Measurements from ENCODE around the gene SMNDC1.
A peak's percentile ranks its signal among the peaks of the same experiment; 100 is the strongest.

SMNDC1 gene

DNA sequence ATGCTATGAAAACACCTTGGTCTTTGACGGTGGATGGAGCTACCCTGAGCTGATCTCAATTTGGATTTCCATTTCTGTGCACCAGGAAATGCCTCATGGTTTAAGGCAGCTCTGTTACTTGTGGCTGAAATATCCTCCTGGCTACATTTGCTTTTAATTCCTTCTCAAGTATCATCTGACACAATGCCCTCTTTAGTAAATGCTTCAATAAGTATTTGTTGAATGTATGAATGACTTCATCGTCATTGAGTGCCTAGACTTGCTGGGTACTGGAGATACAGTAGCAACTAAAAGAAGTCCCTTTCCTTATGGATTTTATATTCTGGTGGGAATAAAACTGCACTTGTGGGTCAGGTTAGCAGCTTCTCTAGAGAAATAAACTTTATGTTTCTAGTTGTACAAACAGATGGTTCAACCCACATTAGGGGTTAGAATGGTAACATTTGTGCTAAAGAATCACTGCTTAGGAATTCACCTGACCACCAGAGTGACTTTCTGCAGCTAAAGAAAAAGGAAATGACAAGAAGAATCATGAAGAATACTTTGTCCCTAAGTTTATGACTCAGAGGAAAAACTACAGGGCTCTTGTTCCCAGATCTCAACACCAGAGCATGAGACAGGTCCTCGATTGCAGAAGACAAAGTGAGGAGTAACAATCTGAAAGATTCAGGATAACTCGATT is 21.8 kb upstream of the SMNDC1 start:
- DNase-seq: no peak

DNA sequence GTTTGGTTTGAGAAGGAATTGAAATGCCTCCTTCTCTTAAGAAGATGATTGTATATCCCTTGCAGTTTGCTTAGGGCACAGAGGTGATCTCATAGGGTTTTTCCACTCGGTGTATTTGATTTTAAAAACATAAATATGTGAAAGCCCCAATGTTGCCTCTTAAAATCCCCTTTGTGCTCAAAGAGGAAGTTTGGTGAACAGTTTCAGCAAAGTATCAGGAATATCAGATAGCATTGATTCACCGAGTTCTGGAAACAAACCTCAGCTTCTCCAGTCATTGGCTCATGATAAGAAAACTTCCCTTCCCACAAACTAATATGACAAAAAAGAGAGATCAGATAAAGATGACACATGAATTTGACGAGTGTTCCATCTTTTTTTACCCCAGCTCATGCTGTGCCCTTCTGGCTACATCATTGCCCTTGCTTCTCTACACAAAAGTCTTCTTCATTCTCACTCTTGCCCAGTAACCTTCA is 20.1 kb upstream of the SMNDC1 start:
- DNase-seq: no peak

DNA sequence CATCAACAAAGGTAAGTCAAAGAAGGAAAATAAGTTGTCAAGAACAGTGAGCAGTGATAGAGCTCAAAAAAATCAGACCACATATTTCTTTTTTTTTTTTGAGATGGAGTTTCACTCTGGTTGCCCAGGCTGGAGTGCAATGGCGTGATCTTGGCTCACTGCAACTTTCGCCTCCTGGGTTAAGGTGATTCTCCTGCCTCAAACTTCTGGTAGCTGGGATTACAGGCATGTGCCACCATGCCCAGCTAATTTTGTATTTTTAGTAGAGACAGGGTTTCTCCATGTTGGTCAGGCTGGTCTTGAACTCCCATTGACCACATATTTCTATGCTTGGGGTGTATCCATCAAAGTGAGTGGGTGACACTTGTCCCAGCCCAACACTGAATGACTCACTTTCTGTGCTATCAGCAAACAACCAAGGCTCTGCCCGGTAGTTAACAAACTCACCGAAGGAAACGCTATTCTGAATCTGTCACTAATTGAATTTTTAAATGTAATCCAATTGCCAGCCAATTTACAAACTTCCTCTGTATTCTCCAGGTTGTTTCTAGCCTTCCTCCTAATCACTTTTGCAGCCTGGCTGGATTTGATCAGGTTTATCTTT is 19.6 kb upstream of the SMNDC1 start:
- no peak for DNase-seq

DNA sequence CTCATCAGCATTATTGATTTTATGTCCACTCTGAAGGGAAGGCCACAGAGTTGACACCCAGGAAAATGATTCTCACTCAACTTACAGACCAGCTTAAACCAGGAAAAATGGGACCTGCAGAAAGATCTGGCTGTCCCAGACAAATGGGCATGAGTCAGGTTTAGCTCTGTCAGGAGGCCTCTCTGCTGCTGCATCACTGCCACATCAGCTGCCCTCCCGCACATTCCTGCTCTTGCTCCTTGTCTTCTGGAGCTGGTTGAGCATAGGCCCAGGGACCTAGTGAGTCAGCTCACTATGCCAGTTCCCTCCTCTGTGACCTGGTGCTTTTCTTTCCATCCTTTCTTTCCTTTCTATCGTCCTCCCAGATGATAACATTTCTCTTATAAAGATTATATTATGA is 18.8 kb upstream of the SMNDC1 start:
- no peak for DNase-seq

DNA sequence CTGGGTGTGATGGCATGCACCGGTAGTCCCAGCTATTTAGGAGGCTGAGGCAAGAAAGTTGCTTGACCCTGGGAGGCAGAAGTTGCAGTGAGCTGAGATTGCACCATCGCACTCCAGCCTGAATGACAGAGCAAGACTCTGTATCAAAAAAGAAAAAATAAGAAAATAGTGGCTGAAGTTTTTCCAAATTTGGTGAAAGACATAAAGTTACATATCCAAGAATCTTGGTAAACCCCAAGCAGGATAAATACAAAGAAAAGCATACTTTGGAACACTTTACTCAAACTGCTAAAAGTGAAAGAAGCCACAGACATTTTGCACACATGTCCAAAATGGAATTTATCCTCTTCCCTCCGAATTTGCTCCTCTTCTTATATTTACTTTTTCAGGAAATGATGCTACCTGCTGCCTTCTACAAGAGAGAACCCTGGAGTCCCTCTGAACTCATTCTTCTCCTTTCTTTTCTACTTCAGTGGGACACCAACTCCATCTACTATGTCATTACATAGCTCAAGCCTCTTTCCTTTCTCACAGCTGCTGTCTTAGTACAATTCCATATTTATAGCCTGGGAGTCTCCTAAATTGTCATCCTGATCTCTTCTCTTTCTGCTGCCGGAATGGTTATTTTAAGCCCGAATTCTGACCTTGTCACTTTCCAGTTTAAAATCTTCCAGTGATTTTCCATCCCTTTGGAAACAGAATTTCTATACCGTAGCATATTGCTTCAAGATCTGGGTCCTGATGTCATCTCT is 17.3 kb upstream of the SMNDC1 start:
- DNase-seq: no peak

DNA sequence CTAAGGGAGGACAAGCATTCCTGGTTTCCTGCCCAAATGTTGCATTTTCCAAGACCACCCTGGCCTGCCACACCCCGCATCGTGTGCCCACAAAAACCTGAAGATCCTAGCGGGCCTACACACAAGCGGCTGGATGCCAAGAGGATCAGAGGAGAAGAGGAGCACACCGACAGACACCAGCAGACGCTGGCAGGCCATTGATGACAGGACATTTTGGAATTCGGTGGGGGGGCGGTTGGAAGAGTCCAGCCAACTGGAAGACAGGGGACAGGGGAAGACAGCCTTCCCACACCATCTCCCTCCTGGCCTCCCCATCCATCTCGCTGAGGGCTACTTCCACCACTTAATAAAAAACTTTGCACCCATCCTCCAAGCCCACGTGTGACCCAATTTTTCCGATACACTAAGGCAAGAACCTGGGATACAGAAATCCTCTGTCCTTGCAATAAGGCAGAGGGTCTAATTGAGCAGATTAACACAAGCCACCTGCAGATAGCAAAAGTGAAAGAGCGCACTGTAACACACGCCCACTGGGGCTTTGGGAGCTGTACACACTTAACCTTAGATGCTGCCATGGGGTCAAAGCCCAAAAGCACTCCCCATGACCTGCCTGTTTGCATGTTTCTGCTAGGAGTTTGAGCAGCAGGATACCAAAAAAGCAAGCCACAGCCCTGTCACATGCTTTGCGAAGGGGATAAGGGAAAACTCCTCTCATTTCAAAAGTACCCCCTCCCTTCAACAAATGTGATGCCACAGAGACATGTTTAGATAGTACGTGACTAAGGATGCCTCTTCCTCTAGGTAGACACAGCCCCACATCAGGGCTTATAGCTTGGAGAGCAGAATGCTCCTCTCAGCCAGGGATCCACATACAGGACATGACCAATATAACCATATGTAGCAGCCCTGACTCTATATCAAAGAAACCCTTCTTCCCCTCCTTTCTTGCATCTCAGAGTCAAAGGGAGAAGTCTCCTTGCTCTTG is 13.4 kb upstream of the SMNDC1 start:
- no peak for DNase-seq

DNA sequence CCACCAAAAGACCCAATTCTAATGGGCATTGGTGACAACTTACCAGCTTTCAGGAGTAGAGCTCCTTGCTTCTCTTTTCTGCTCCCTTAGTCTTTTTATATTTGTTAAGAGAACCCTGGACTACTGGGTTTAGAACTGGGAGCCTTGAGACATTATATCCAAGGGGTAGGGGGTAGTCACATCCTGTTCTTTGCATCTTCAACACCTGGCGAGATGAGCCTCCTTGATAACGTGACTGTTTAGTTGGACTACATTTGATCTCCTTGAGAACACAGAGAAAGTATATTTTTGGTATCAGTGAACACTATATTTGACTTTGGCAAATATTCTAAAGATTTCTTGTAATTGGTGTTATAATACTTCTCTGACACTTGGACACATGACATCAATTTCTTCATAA is 9.0 kb upstream of the SMNDC1 start:
- DNase-seq: no peak

DNA sequence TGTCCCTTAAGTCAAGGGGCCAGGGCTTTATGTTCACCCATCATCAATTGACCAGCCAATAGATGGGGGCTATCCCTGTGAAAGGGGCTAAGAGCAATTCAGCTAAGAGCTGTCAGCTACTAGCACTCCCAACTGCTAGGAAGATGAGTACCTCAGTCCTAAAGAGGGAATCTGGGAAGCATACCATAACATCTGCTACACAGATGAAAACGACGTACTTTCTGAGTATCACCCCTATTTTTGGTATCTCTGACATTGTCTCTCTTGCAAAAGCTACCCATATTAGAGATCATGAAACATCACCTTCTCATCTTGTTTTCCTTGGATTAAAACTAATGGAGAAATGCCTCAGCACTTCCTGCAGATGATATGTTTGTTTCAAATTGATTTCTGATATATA is 7.5 kb upstream of the SMNDC1 start:
- DNase-seq: no peak

DNA sequence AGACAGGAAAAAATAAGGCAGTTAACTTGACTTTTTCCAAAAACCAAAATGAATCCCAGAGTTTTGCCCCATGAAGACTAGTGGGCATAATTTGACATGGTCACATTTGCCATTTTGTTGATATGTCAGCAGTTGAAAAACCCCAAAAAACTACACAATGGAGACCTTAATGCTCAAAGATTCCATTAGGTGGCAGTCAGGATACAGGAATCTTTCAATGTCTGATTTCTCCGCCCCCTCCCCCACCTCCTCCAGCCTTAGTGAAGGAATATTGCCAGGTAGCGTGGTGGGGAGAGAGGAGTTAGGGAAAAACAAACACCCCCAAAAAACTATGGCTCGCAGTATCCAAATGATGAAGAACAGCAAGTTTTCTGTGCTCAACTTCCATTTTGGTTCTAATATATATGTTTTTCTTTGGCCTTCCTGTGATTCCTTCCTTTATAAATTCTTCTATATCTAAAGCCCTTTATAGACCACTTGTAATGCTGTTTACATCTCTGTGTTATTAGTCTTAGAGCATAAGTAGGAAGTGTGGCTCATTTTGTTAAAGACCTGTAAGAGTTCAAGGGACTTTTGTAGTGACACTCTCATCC is 6.7 kb upstream of the SMNDC1 start:
- peak; percentile 42 for DNase-seq

DNA sequence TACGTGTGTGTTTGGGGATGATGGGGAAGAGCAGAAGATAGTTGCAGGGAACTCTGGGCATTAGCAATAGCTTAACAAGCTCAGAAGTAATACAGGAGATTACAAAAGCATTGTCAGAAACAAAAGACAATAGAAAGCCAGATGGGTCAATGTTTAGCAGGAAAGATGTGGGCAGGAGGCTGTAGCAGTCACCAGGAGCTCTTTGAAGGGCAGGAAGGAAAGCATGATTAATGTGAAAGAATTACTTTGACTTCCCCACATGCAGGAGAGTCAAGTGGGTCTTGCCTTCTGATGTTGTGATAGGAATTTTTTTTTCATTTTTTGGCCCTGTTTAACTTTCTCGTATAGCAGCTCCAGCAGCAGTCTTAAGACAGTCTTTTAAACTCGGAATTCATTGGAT is 6.0 kb upstream of the SMNDC1 start:
- no peak for DNase-seq

DNA sequence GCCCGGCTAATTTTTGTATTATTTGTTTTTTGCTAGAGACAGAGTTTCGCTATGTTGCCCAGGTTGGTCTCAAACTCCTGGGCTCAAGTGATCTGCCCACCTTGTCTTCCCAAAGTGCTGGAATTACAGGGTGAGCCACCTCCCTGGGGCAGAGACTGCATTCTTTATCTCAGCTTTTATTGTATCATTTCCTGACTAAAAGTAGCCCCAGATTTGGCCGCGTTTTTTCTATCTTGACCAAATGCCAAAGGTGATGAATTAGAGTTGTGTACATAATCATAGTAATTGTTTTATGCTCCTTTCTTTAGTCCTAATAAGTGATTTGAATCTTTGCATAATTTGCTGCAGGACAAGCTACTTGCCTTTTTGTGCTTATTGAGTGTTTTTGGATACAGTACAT is 3.1 kb upstream of the SMNDC1 start:
- DNase-seq: no peak

DNA sequence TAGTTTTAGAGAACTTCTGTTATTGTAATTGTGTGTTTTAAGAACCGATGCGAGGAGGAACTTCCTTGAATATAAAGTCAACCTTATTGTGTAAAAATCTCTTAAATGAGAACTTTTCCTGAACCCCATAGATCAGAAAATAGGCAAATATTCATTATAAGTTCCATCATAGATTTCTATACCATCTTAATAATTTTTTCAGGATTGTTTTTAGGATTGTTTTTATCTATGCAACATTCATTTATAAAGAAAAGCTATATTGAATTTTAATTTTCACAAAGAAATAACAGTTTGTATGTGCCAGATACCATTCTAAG is 1.7 kb upstream of the SMNDC1 start:
- DNase-seq: no peak

DNA sequence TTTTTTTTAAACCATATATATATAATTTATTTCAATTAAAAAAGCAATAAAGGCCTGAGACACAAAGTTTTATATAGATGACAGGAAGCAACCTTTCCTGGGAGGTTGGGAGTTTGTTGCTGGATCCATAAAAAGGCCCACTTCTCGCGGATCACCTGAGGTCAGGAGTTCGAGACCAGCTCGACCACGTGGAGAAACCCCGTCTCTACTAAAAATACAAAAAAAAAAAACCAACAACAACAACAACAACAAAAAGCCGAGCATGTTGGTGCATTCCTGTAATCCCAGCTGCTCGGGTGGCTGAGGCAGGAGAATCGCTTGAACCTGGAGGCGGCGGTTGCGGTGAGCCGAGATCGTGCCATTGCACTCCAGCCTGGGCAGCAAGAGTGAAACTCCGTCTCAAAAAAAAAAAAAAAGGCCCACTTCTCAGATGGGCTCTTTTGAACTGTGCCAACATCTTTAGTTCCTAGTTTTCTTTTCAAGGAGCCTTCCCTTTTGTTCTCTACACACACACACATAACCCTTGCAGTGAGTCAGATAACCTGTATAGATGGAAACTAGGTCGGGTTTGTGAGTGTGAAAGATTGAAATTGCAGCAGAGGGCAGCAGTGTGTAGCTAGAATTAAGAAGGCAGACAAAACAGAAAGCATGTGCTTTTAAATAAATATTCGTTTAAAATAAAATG is 1.2 kb upstream of the SMNDC1 start:
- DNase-seq: peak; percentile 10

DNA sequence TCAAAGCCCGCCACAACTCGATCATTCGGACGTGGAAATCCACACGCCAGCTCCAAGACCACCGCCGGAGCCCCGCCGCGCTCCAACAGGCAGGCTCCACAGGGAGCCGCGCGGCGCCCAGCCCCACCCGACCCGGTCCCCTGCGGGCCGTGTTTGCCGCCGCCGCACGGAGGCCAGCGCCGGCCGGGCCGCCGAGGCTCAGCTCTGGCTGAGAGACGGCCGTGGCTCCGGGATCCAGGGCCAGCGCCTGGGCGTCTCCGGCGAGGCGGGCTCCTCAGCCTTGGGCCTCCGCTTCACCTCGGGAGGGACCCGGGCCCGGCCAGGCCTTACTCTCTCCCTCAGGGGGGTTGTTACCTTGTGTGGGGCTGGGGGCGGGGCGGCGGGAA is 333 bp downstream of the SMNDC1 start:
- DNase-seq: no peak

DNA sequence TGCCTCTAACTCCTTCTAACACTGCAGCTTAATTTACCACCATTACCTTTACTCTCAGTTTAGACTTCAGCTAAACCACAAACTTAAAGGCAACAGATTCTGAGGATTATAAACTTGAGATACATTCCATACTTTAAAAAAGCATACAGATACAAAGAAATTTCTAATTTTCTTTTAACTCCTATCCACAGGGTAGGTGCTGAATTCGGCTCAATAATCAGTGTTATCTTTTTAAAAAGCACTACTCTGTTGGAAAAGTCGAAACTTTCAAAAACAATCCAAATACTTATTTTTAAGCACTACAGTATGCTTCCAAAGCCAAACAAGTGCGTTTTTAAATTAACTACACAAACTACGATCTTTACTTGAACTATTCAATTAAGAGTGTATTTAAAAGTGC is 1.0 kb downstream of the SMNDC1 start:
- no peak for DNase-seq

DNA sequence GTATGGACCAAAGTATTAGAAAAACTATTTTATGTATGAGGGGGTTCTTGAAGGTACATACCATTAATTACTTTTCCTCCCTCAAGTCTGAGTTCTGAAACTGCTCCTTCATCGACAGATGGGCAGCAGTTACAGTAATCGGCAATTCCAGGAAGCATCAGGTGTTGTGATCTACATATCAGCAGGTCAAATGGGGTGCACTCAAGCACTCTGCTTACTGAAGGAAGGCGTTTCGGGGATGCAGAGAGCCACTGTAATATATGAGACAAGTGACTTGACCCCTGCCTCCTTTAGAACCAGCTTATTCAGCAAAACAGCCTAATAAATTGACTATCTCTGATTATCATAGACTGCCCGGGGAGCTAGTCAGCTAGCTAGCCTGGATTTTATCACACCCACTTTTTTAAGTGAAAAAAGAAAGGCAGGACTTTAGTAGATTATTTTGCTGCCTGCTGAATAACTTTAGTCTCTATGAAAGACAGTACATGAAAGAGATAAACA is 4.2 kb downstream of the SMNDC1 start:
- no peak for DNase-seq

DNA sequence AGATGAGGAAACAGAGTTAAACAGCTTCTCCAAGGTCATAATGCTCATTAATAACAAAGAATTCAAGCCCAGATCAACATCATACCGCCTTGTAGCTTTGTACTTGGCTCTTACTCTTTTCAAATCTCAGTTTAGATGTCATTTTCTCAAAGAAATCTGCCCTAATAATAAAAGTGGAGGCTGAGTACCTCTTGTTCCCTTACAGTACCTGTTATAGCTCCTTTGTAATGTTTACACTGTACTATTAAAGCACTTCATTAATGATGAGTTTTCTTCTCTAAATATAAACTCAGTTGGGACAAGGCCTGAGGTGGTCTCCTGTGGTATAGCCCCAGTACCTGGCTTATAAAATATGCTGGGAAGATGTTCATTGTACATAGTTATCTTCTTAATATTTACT is 7.8 kb downstream of the SMNDC1 start:
- DNase-seq: no peak

DNA sequence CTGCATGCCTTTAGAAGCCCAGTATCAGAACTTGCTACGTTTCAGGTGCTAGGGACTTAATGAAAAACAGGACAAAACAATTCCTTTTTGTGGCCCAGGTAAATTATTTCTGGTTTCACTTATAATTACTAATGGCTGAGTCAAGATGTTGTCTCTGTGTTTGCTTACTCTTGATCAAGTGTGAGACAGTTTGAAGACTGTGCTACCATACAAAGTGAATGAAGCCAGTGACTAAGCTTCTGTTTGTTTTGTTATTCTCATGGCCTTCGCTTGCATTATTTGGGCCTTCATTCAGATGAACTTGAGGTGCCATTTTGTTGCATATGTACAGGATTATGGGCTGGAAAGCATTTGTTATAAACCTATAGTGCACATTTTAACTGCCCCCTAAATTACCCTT is 17.9 kb downstream of the SMNDC1 start:
- DNase-seq: no peak

DNA sequence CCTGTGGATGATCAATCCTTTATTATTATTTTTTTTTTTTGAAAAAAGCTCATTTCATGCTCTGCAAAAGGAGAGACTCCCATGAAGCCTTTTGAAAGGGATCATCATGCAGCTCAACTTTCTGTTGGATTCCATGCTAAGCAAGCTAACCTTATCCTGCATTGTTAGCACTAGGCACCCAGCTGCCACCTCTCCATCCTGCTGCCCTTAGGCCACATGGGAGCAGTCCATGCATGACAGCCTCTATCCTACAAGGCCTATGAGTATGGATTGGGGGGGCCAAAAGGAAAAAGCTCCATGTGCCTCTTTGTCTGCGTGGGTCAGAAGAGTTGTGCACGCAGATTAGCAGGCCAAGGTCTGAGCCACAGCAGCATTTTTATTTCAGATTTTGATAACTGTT is 19.2 kb downstream of the SMNDC1 start:
- no peak for DNase-seq

DNA sequence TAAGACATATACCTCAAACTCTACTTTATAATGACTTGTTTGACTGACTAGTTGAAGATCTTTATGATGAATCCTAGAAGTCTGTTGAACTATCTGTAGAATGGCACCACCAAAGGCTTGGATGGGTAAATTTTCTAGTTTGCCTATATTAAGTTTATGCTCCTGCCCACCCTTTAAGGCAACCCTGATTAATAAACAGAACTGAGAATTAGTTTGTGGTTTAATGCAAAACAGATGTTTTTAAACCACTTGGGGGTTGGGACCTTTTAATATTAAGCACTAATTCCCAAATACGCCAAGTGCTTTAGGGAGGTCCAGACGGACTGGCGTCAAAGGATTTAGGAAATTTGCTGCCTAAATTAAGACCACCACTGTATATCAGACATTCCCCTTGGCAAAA is 20.5 kb downstream of the SMNDC1 start:
- DNase-seq: no peak

DNA sequence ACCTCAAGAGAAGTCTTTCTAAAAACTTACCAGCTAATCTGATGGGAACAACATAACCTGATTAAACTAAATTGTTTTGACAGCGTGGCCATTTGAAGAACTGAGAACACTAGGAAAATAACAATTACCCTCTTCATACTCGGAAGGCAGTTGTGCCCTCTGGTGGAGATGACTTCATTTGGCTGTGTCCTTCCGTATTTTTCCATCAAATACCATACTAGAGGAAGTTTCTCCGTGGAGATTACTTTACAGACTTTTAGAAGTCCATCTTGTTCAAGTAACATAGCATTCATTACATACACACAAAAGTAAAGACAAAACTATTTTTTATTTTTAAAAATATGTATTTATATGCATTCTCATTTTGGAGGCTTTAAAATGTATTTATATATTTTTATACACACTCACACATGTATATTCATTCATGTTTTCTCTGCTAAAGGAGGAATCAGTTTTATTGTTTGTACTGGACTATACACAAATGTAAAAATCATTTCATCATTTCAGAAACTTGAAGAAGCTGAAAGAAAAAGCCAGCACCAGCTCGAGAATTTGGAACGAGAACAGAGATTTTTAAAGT is 25.2 kb downstream of the SMNDC1 start:
- DNase-seq: peak; percentile 42
